ENCODE data around the gene DAZAP1.
"Not testable (repeated sequence)": the region's sequence is repeated elsewhere in the genome, so short reads cannot be mapped to it uniquely, and the experiment has no call there.

Gene DAZAP1

GRCh38 chr19:1426736-1427135 lies 19.4 kb downstream of the DAZAP1 start:
- DNase-seq, result no peak

- no peak for DNase-seq
Measured at GRCh38 chr19:1427221-1427920, 20.0 kb downstream of the DAZAP1 start.

DNA sequence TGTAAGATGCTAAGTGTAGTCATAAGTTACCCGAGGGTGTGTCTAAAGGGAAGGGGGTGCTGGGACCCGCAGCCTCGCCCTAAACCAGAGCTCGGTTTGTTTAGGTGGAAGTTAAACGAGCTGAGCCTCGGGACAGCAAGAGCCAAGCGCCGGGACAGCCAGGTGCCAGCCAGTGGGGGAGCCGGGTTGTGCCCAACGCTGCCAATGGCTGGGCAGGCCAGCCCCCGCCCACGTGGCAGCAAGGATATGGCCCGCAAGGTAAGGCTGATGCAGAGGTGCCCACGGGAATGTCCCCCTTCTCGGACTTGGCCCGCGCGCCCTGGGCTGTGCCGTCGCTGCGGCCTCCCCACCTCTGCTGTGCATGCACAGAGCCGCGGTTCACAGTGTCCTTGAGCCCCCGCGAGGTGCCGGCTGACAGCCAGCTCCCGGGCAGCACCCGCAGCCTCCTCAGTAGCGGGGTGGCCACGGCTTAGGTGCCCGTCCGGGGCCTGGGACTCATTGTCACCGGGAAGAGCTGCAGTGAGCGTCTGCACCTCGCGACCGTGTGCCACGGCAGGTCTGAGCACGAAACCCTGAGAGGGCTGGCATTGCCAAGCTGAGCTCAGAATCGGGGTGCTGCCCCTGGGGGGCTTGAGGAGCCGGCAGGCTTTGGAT lies 21.5 kb downstream of the DAZAP1 start:
- DNase-seq, result no peak

DNA sequence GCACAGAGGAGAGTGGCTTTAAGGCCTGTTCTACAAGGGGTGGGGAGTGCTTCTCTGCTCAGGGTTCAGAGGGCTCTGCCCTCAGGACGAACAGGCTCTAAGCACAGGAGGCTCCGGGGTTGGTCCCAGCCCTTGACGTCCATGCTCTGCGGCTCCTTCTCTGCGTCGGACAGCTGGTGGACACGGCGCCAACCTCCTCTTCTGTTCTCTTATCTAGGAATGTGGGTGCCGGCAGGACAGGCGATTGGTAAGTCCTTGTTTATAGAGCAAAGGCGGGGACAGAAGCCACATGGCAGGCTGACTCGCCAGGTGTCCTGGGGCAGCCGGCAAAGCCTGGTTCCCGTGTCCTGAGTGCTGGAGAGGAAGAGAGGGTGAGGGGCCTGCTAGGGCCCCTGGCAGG lies 22.4 kb downstream of the DAZAP1 start:
- no peak for DNase-seq

- DNase-seq, result no peak
Measured at GRCh38 chr19:1430246-1430645, 22.9 kb downstream of the DAZAP1 start.

GRCh38 chr19:1431759-1432506 lies 24.5 kb downstream of the DAZAP1 start:
- no peak for DNase-seq

DNA sequence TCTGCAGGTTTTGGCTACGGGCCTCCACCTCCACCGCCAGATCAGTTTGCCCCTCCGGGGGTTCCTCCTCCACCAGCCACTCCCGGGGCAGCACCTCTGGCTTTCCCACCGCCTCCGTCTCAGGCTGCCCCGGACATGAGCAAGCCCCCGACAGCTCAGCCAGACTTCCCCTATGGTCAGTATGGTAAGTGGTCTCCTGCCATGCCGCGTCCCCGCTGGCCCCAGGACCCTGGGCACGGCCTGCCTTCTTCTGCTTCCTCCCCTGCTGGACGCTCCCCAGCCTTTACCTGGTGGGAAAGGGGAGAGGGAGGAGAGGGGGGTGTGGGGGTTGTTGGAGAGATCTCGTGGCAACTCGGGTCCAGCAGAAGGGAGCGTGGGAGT lies 25.1 kb downstream of the DAZAP1 start:
- no peak for DNase-seq

DNA sequence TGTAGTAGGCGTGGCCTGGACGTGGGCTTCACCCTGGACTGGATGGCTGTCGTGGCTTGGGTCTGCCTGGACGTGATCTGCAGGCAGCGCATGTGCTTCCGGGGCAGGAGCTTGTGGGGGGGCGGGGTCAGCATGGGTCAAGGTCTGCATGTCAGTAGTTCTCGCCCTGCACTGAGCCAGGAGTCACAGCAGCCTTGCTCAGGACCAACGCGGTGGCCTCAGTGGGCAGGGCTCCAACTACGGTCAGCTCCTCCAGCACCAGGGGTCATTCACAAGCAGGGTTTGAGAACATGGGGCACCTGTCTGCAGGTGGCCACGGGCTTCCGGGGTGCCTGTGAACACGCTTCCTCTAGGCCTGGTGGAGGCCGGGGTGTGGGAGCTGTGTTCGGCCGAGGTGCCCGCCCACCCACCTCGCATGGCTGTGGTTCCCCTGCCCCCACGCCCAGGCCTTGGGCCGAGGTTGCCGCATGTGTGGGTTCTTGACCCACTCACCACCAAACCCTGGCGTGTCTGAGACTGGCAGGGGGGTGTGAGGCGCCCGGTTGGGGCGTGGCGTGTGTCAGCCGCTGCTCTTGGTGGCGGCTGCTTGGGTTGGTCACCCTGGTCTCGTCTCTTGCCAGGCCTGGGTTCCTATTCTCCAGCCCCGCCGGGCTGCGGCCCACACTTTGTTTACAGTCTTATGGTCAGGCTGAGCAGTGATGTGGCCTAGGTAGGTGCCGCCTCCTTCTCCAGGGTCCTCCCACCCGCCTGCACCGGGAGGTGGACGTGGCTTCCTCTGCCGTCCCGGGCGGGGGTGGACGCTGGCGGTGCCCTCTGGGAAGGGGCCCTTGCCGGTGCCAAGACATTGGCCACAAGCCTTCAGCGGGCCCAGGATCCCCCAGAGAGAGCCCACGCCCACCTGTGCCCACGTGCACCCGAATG lies 26.0 kb downstream of the DAZAP1 start:
- no peak for DNase-seq

DNA sequence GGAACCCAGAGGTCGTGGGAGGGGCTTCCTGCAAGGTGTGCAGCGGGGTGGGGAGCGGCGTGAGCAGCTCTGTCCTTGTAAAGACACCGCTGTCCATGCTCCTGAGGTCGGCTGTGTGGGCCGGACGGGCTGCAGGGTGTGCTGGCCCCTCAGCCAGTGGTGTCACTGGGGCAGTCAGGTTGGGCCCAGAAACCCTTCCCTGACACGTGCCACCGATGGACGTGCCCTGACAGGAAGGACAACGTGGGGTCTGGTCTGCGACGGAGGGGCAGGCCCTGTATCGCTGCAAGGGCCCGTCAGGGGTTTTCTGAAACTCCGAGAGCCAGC lies 26.6 kb downstream of the DAZAP1 start:
- DNase-seq, result no peak

- DNase-seq, result no peak
Measured at GRCh38 chr19:1434577-1435060, 27.2 kb downstream of the DAZAP1 start.

- no peak for DNase-seq
Measured at GRCh38 chr19:1435378-1435989, 28.1 kb downstream of the DAZAP1 start.

DNA sequence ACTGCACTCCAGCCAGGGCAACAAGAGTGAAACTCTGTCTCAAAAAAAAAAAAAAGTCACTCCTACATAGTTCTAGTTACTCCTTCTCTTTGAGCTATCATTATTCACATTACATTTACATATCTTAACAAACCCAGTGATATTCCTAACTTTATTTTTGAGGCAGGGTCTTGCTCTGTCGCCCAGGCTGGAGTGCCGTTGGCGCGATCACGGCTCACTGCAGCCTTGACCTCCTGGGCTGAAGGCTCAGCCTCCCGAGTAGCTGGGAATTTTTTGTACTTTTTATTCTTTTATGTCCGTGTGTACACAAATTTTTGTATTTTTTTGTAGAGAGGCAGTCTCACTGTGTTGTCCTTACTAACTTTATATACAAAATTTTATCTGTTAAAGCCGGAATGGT lies 30.2 kb downstream of the DAZAP1 start:
- no peak for DNase-seq

- DNase-seq, result peak; percentile 95 to 97
Measured at GRCh38 chr19:1438035-1438932, 30.9 kb downstream of the DAZAP1 start, which contains the start of gene RPS15. Gene RPS15 (plus strand): TSS chr19:1438396. CDS start chr19:1438426, 30 bp downstream.

DNA sequence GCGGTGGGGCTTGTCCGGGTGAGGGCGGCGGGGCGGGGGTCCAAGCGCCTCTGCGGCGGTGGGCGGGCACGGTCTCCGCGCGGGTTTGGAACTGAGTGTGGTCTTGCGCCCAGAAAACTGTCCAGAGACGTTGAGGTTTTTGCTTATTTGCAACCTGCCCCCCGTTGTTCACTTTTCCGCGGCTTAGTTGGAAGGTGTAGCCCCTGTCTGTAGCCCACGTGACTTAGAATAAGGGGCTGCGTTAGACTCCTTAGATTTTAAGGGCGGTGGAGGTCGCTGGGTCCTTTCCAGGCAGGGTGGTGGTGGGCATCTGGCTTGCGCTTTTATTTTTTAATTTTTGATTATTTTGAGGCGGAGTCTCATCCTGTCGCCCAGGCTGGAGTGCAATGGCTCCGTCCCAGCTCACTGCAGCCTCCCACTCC lies 31.6 kb downstream of the DAZAP1 start:
- DNase-seq, result no peak

DNA sequence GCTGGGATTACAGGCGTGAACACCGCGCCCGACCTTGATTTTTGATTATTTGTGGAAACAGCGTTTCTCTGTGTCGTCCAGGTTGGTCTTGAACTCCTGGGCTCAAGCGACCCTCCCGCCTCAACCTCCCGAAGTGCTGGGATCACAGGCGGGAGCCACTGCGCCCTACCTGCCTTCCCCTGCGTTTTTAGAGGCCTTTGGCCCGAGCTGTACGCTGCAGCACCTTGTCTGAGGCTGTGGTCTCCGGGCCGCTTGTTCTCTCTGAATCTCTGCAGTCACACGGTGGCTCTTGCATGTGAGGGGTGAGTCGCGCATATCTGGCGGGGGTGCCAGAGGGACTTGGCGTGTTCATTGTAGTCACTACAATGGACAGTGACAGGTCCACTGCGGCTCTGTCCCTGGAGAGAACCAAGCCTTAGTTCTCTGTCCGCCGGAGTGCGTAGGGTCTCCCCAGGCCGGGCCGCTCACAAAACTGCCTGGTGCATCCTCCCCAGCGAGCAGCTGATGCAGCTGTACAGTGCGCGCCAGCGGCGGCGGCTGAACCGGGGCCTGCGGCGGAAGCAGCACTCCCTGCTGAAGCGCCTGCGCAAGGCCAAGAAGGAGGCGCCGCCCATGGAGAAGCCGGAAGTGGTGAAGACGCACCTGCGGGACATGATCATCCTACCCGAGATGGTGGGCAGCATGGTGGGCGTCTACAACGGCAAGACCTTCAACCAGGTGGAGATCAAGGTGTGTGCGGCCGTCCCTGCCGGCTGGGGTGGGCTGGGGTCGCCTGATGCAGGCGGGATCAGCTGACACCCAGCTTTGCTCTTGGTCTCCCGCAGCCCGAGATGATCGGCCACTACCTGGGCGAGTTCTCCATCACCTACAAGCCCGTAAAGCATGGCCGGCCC lies 32.4 kb downstream of the DAZAP1 start:
- not testable (repeated sequence) for DNase-seq

- DNase-seq, result no peak
Measured at GRCh38 chr19:1440418-1440801, 33.0 kb downstream of the DAZAP1 start.

DNA sequence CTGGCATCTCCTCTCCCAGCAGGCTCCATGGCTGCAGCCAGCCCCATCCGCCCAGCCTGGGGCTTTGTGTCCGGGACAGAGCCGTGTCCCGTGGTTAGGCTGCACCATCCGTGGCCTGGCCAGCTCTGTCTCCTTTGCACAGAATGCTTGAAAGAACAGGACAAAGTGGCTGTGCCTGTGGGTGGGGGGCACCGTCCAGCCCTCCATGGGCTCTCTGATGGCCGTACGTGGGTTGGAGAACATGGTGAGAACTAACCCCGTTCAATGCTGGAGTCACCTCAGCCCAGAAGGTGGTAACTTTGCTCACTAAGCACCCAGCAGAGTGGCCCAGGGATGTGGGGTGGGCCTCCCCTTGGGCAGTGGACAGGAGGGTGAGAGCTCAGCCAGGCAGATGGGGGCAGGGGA lies 33.6 kb downstream of the DAZAP1 start:
- DNase-seq, result no peak

GRCh38 chr19:1441677-1442438 lies 34.5 kb downstream of the DAZAP1 start:
- no peak for DNase-seq

- DNase-seq, result peak; percentile 86 to 90
Measured at GRCh38 chr19:1445185-1445931, 38.0 kb downstream of the DAZAP1 start.

Measured in activated T-cell treated with anti-CD3 and anti-CD28 coated beads, Interleukin-2, amount 50 U/mL, for 48 hours (primary cell).